Measurements from ENCODE around the gene CTSS.

The CTSS gene

GRCh38 chr1:150692720-150693119, 72.9 kb downstream of the CTSS start:
- no peak overlapping the region for H3K23ac ChIP-seq (ENCODE audit: low read length in 2 of 2)
- H3K9me3 ChIP-seq (ENCODE audit: control insufficient read depth, low read length): no peaks in the 10 kb centered on the region
- H2BK15ac ChIP-seq (ENCODE audit: low read depth, poor library complexity, severe bottlenecking): no peak overlapping the region
- no peak overlapping the region for H2BK120ac ChIP-seq (ENCODE audit: low read depth, low read length)
- DNase-seq: no peak
- H3K4me2 ChIP-seq (ENCODE audit: low read length, poor library complexity, severe bottlenecking): no peak overlapping the region
- peaks cover 6 to 61% of the 10 kb centered on the region in 2 experiments for H3K36me3 ChIP-seq (ENCODE audit: control insufficient read depth in 1 of 2, insufficient read depth in 2 of 2, low read depth in 1 of 2, low read length in 2 of 2)
- no peak overlapping the region for H3K18ac ChIP-seq (ENCODE audit: low read depth in 1 of 2, low read length in 2 of 2)
- 88% methylated on average over 2 of the region's 3 CpGs for WGBS
- H2AK5ac ChIP-seq (ENCODE audit: low read length, severe bottlenecking): no peak overlapping the region
- no peak overlapping the region for H3K14ac ChIP-seq (ENCODE audit: low read length in 2 of 2)
- no peak overlapping the region for H2AFZ ChIP-seq (ENCODE audit: low read depth, low read length)
- no peak overlapping the region for H4K91ac ChIP-seq (ENCODE audit: low read length)
- no peak overlapping the region for H2BK12ac ChIP-seq (ENCODE audit: low read length in 2 of 2)
- H3K4ac ChIP-seq (ENCODE audit: low read depth in 1 of 2, low read length in 2 of 2): no peak overlapping the region
- no peak overlapping the region for H4K8ac ChIP-seq (ENCODE audit: low read length)
- H3K27me3 ChIP-seq (ENCODE audit: control insufficient read depth in 1 of 2, insufficient read depth in 1 of 2, low read length in 2 of 2): no peaks in the 10 kb centered on the region
- no peaks in the 10 kb centered on the region for H3K4me1 ChIP-seq (ENCODE audit: control insufficient read depth, insufficient read depth, low read depth, low read length)
- H3K4me3 ChIP-seq (ENCODE audit: insufficient read depth in 1 of 2, low read depth in 1 of 2, low read length in 2 of 2): no peak overlapping the region
- H3K9ac ChIP-seq (ENCODE audit: low read length): no peak overlapping the region
- no peak overlapping the region for H3K27ac ChIP-seq (ENCODE audit: low read length, poor library complexity, severe bottlenecking)
- H2BK5ac ChIP-seq (ENCODE audit: low read depth, low read length, poor library complexity, severe bottlenecking): no peak overlapping the region
- H3K79me1 ChIP-seq (replicated peaks; ENCODE audit: low read length, poor library complexity, severe bottlenecking): peaks cover 8% of the 10 kb centered on the region

- peaks cover 12% of the 10 kb centered on the region for H3K79me1 ChIP-seq (replicated peaks; ENCODE audit: low read length, poor library complexity, severe bottlenecking)
- H2AFZ ChIP-seq (ENCODE audit: low read depth, low read length): no peak overlapping the region
- no peaks in the 10 kb centered on the region for H3K9me3 ChIP-seq (ENCODE audit: control insufficient read depth, low read length)
- WGBS: 94% methylated on average over 1 of the region's 1 CpG
- H3K36me3 ChIP-seq (ENCODE audit: control insufficient read depth in 1 of 2, insufficient read depth in 2 of 2, low read depth in 1 of 2, low read length in 2 of 2): peaks cover 13 to 54% of the 10 kb centered on the region in 2 experiments
- no peak overlapping the region for H3K23ac ChIP-seq (ENCODE audit: low read length in 2 of 2)
- no peak for DNase-seq
- H3K27me3 ChIP-seq (ENCODE audit: control insufficient read depth in 1 of 2, insufficient read depth in 1 of 2, low read length in 2 of 2): no peaks in the 10 kb centered on the region
- no peak overlapping the region for H2BK5ac ChIP-seq (ENCODE audit: low read depth, low read length, poor library complexity, severe bottlenecking)
- H2AK5ac ChIP-seq (ENCODE audit: low read length, severe bottlenecking): no peak overlapping the region
- H3K4me2 ChIP-seq (ENCODE audit: low read length, poor library complexity, severe bottlenecking): no peak overlapping the region
- H3K18ac ChIP-seq (ENCODE audit: low read depth in 1 of 2, low read length in 2 of 2): no peak overlapping the region
- H4K8ac ChIP-seq (ENCODE audit: low read length): no peak overlapping the region
- no peak overlapping the region for H2BK12ac ChIP-seq (ENCODE audit: low read length in 2 of 2)
- H4K91ac ChIP-seq (ENCODE audit: low read length): no peak overlapping the region
- H3K9ac ChIP-seq (ENCODE audit: low read length): no peak overlapping the region
- H3K4ac ChIP-seq (ENCODE audit: low read depth in 1 of 2, low read length in 2 of 2): no peak overlapping the region
- no peak overlapping the region for H3K14ac ChIP-seq (ENCODE audit: low read length in 2 of 2)
- H3K4me1 ChIP-seq (ENCODE audit: control insufficient read depth, insufficient read depth, low read depth, low read length): no peaks in the 10 kb centered on the region
- H2BK15ac ChIP-seq (ENCODE audit: low read depth, poor library complexity, severe bottlenecking): no peak overlapping the region
- no peak overlapping the region for H3K27ac ChIP-seq (ENCODE audit: low read length, poor library complexity, severe bottlenecking)
- H3K4me3 ChIP-seq (ENCODE audit: insufficient read depth in 1 of 2, low read depth in 1 of 2, low read length in 2 of 2): no peak overlapping the region
- H2BK120ac ChIP-seq (ENCODE audit: low read depth, low read length): no peak overlapping the region
These were observed 76.8 kb downstream of the CTSS start for GRCh38 chr1:150688763-150689162.

- H3K79me1 ChIP-seq (replicated peaks; ENCODE audit: low read length, poor library complexity, severe bottlenecking): peaks cover 9% of the 10 kb centered on the region
- H3K9ac ChIP-seq (ENCODE audit: low read length): no peak overlapping the region
- H2BK12ac ChIP-seq (ENCODE audit: low read length in 2 of 2): no peak overlapping the region
- no peak overlapping the region for H4K8ac ChIP-seq (ENCODE audit: low read length)
- no peaks in the 10 kb centered on the region for H3K4me1 ChIP-seq (ENCODE audit: control insufficient read depth, insufficient read depth, low read depth, low read length)
- H2BK15ac ChIP-seq (ENCODE audit: low read depth, poor library complexity, severe bottlenecking): no peak overlapping the region
- H3K9me3 ChIP-seq (ENCODE audit: control insufficient read depth, low read length): no peaks in the 10 kb centered on the region
- H3K27ac ChIP-seq (ENCODE audit: low read length, poor library complexity, severe bottlenecking): no peak overlapping the region
- no peak overlapping the region for H3K23ac ChIP-seq (ENCODE audit: low read length in 2 of 2)
- no peaks in the 10 kb centered on the region for H3K27me3 ChIP-seq (ENCODE audit: control insufficient read depth in 1 of 2, insufficient read depth in 1 of 2, low read length in 2 of 2)
- no peak overlapping the region for H3K14ac ChIP-seq (ENCODE audit: low read length in 2 of 2)
- H3K4me3 ChIP-seq (ENCODE audit: insufficient read depth in 1 of 2, low read depth in 1 of 2, low read length in 2 of 2): no peak overlapping the region
- no peak overlapping the region for H2BK120ac ChIP-seq (ENCODE audit: low read depth, low read length)
- H4K91ac ChIP-seq (ENCODE audit: low read length): no peak overlapping the region
- WGBS: 93% methylated on average over 3 of the region's 3 CpGs
- H3K18ac ChIP-seq (ENCODE audit: low read depth in 1 of 2, low read length in 2 of 2): no peak overlapping the region
- H3K4ac ChIP-seq (ENCODE audit: low read depth in 1 of 2, low read length in 2 of 2): no peak overlapping the region
- no peak overlapping the region for H2AFZ ChIP-seq (ENCODE audit: low read depth, low read length)
- no peak overlapping the region for H2BK5ac ChIP-seq (ENCODE audit: low read depth, low read length, poor library complexity, severe bottlenecking)
- H3K4me2 ChIP-seq (ENCODE audit: low read length, poor library complexity, severe bottlenecking): no peak overlapping the region
- no peak overlapping the region for H2AK5ac ChIP-seq (ENCODE audit: low read length, severe bottlenecking)
- peaks cover 13 to 45% of the 10 kb centered on the region in 2 experiments for H3K36me3 ChIP-seq (ENCODE audit: control insufficient read depth in 1 of 2, insufficient read depth in 2 of 2, low read depth in 1 of 2, low read length in 2 of 2)
- DNase-seq: no peak
These were observed 79.3 kb downstream of the CTSS start for GRCh38 chr1:150686275-150686674.

GRCh38 chr1:150683914-150684313, 81.7 kb downstream of the CTSS start:
- Histone ChIP-seq H3K4me2 (ENCODE audit: low read length, poor library complexity, severe bottlenecking) (no peak overlapping the region), H4K8ac (ENCODE audit: low read length) (no peak overlapping the region), H3K27me3 (ENCODE audit: control insufficient read depth in 1 of 2, insufficient read depth in 1 of 2, low read length in 2 of 2) (no peaks in the 10 kb centered on the region)

More at GRCh38 chr1:150683914-150684313, 81.7 kb downstream of the CTSS start:
- Histone ChIP-seq H3K4me3 (ENCODE audit: insufficient read depth in 1 of 2, low read depth in 1 of 2, low read length in 2 of 2) (no peak overlapping the region), H2AFZ (ENCODE audit: low read depth, low read length) (no peak overlapping the region), H4K91ac (ENCODE audit: low read length) (no peak overlapping the region), H3K4ac (ENCODE audit: low read depth in 1 of 2, low read length in 2 of 2) (no peak overlapping the region), H2BK12ac (ENCODE audit: low read length in 2 of 2) (no peak overlapping the region), H3K79me1 (replicated peaks; ENCODE audit: low read length, poor library complexity, severe bottlenecking) (peaks cover 10% of the 10 kb centered on the region), H2BK15ac (ENCODE audit: low read depth, poor library complexity, severe bottlenecking) (no peak overlapping the region), H3K9ac (ENCODE audit: low read length) (no peak overlapping the region), H3K9me3 (ENCODE audit: control insufficient read depth, low read length) (no peaks in the 10 kb centered on the region), H3K14ac (ENCODE audit: low read length in 2 of 2) (no peak overlapping the region), H3K23ac (ENCODE audit: low read length in 2 of 2) (no peak overlapping the region), H2BK5ac (ENCODE audit: low read depth, low read length, poor library complexity, severe bottlenecking) (no peak overlapping the region), H3K27ac (ENCODE audit: low read length, poor library complexity, severe bottlenecking) (no peak overlapping the region), H3K18ac (ENCODE audit: low read depth in 1 of 2, low read length in 2 of 2) (no peak overlapping the region), H2BK120ac (ENCODE audit: low read depth, low read length) (no peak overlapping the region), H3K36me3 (ENCODE audit: control insufficient read depth in 1 of 2, insufficient read depth in 2 of 2, low read depth in 1 of 2, low read length in 2 of 2) (peaks cover 13 to 28% of the 10 kb centered on the region in 2 experiments), H2AK5ac (ENCODE audit: low read length, severe bottlenecking) (no peak overlapping the region), H3K4me1 (ENCODE audit: control insufficient read depth, insufficient read depth, low read depth, low read length) (no peaks in the 10 kb centered on the region)
- WGBS: 92% methylated on average over 1 of the region's 1 CpG
- DNase-seq: no peak

Data from mesenchymal stem cell (in vitro differentiated cells and primary cell).